HepG2 (cell line): ENCODE measurements around the gene SPRED2. TPM values are rescaled to one million over a fixed set of nuclear protein-coding genes. Genes with fewer than 3 reads are reported as not detected.

Experiments
- ATAC-seq: fragments of 200-7000 bp; cut with Tn5 transposase; 3 replicates; pipeline ENCODE4 v1.9.1; 2020; ENCODE audit warnings: mild to moderate bottlenecking, moderate library complexity
- BruUV-seq: library from RNA; stranded (reverse); fragments of 400-500 nt; replicated peaks from 2 replicates; lab custom pipeline; 2021; lab: Mats Ljungman, UMichigan
- CTCF ChIA-PET: fragments of 300-600 bp; formaldehyde crosslinking; extraction: SDS; loops from one replicate; lab custom pipeline; 2021; ENCODE audit warnings: low total read pairs, inconsistent platforms, low intra/inter-chr PET ratio; lab: Yijun Ruan, JAX
- POLR2A ChIA-PET: fragments of 350-600 bp; sonication (Branson Sonifier 250); formaldehyde crosslinking; loops from one replicate; lab custom pipeline; 2020; ENCODE audit warnings: antibody characterized with exemption, inconsistent platforms; lab: Yijun Ruan, JAX
- DNase-seq: peaks from one replicate; pipeline ENCODE4 v3.0.0-alpha.2; 2015; ENCODE audit warnings: low spot score
- FAIRE-seq: peaks from 3 replicates; lab custom pipeline; 2011; peaks lifted over from hg19 to GRCh38; lab: Jason Lieb, UNC
- H2AFZ ChIP-seq: one replicate; pipeline ENCODE4 v1.6.1; 2011; ENCODE audit warnings: low read length, inconsistent platforms
- H3K27ac ChIP-seq: fragments of 300-600 bp; 3 replicates; pipeline ENCODE4 v1.8.0; 2011; ENCODE audit warnings: mixed run types, mild to moderate bottlenecking, mixed read lengths, low read length, inconsistent platforms; ENCODE audit not compliant: insufficient read depth; ENCODE audit errors: extremely low read length
- H3K27me3 ChIP-seq, 2 experiments: fragments of 200-600 bp in 1 of 2; 2 replicates in 1 of 2; 3 replicates in 1 of 2; pipeline versions ENCODE4 v1.6.0 to v1.8.0; 2011; ENCODE audit warnings: low read length in 2 of 2, mild to moderate bottlenecking in 2 of 2, moderate library complexity in 2 of 2, inconsistent platforms in 1 of 2; ENCODE audit not compliant: insufficient read depth in 2 of 2, control insufficient read depth in 1 of 2
- H3K36me3 ChIP-seq, 2 experiments: fragments of 200-600 bp in 1 of 2; replicated peaks in 1 of 2; 2 replicates in 1 of 2; 3 replicates in 1 of 2; pipeline versions ENCODE4 v1.5.1 to v1.8.0; 2011; ENCODE audit warnings: low read length in 2 of 2, inconsistent platforms in 1 of 2; ENCODE audit not compliant: insufficient read depth in 2 of 2, control insufficient read depth in 1 of 2
- H3K4me1 ChIP-seq: 2 replicates; pipeline ENCODE4 v1.5.1; 2012; ENCODE audit warnings: low read length, inconsistent platforms; ENCODE audit not compliant: insufficient read depth
- H3K4me2 ChIP-seq: 2 replicates; pipeline ENCODE4 v1.6.0; 2011; ENCODE audit warnings: low read depth, low read length, inconsistent platforms
- H3K4me3 ChIP-seq, 3 experiments: fragments of 200-600 bp in 1 of 3; sonication (generic), shearing (Covaris generic) in 1 of 3; replicated peaks in 1 of 3; 2 replicates each; pipeline ENCODE4 v1.5.1; 2011 to 2016; ENCODE audit warnings: low read length in 3 of 3, inconsistent platforms in 2 of 3, low read depth in 2 of 3, mild to moderate bottlenecking in 2 of 3, control low read depth in 1 of 3, mixed read lengths in 1 of 3; ENCODE audit not compliant: insufficient read depth in 1 of 3
- H3K79me2 ChIP-seq: one replicate; pipeline ENCODE4 v1.6.1; 2011; ENCODE audit warnings: low read length, inconsistent platforms; ENCODE audit not compliant: insufficient read depth
- H3K9ac ChIP-seq: 2 replicates; pipeline ENCODE4 v1.6.0; 2011; ENCODE audit warnings: mild to moderate bottlenecking, low read depth, low read length, inconsistent platforms; ENCODE audit not compliant: insufficient read depth
- H3K9me3 ChIP-seq: 2 replicates; pipeline ENCODE4 v1.5.1; 2012; ENCODE audit warnings: mild to moderate bottlenecking, low read length
- H4K20me1 ChIP-seq: 2 replicates; pipeline ENCODE4 v1.6.0; 2011; ENCODE audit warnings: inconsistent platforms, mild to moderate bottlenecking, low read length, moderate library complexity; ENCODE audit not compliant: insufficient read depth
- ELF4 ChIP-seq: sonication (generic); formaldehyde crosslinking; IDR thresholded peaks from 2 replicates; pipeline ENCODE4 v1.5.0; 2020; ENCODE audit warnings: missing genetic modification reagents, mild to moderate bottlenecking, moderate library complexity, borderline replicate concordance
- FOXJ3 ChIP-seq: sonication (generic); formaldehyde crosslinking; IDR thresholded peaks from 2 replicates; pipeline ENCODE4 v1.4.0; 2020; ENCODE audit warnings: missing genetic modification reagents, mild to moderate bottlenecking, borderline replicate concordance
- KDM4B ChIP-seq: sonication (generic); formaldehyde crosslinking; IDR thresholded peaks from 2 replicates; pipeline ENCODE4 v1.4.0; 2020; ENCODE audit warnings: missing genetic modification reagents
- NFATC3 ChIP-seq: sonication (generic); formaldehyde crosslinking; IDR thresholded peaks from 2 replicates; pipeline ENCODE4 v1.5.1; 2020; ENCODE audit warnings: mild to moderate bottlenecking, missing genetic modification reagents
- RFXANK ChIP-seq: IDR thresholded peaks from 2 replicates; pipeline ENCODE4 v1.6.1; 2016
- SOX6 ChIP-seq, 2 experiments: fragments of 450-650 bp in 1 of 2; sonication (generic) in 1 of 2; formaldehyde crosslinking in 1 of 2; IDR thresholded peaks; 2 replicates each; pipeline versions ENCODE4 v1.4.0 to v1.6.1; 2017 to 2020; ENCODE audit warnings: antibody characterized with exemption in 1 of 2, mild to moderate bottlenecking in 1 of 2, missing genetic modification reagents in 1 of 2
- TOE1 ChIP-seq: sonication (generic); formaldehyde crosslinking; IDR thresholded peaks from 2 replicates; pipeline ENCODE4 v1.4.0; 2020; ENCODE audit warnings: mild to moderate bottlenecking, missing genetic modification reagents
- ZFY ChIP-seq: sonication (generic); formaldehyde crosslinking; IDR thresholded peaks from 2 replicates; pipeline ENCODE4 v1.4.0; 2020; ENCODE audit warnings: missing genetic modification reagents
- ZNF264 ChIP-seq: sonication (generic); formaldehyde crosslinking; IDR thresholded peaks from 2 replicates; pipeline ENCODE4 v1.4.0; 2020; ENCODE audit warnings: missing genetic modification reagents
- ZNF501 ChIP-seq: sonication (generic); formaldehyde crosslinking; IDR thresholded peaks from 2 replicates; pipeline ENCODE4 v1.5.1; 2020; ENCODE audit warnings: mild to moderate bottlenecking, moderate library complexity, missing genetic modification reagents
- WGBS: methylation state at CpG from one replicate; pipeline ENCODE4 v1.1.6; 2017; ENCODE audit warnings: low lambda C conversion rate; 5-methylcytosine and 5-hydroxymethylcytosine counted together
- in situ Hi-C: cut with HindIII; loops from 2 replicates; pipeline ENCODE4 v1.10.0; 2017; ENCODE audit warnings: low pct_unique_long_range_greater_than_20kb; ENCODE audit not compliant: extremely low pct_ligation_motif_present
- intact Hi-C: fragments of 100-400 bp; cut with micrococcal nuclease; formaldehyde crosslinking; loops from one replicate; pipeline ENCODE4 v1.10.0; 2022; ENCODE audit not compliant: unreplicated experiment
- polyA plus RNA-seq, 8 experiments: library from polyadenylated mRNA; depleted of rRNA in 3 of 8; stranded (reverse) in 7 of 8; unstranded in 1 of 8; fragments of >200 nt; fragmentation: Illumina TruSeq in 4 of 8; extraction: Trizol in 4 of 8; gene quantifications; 2 replicates each; pipeline versions ENCODE4 v1.2.1 to v1.2.3, GENCODE V29; 2011 to 2016; ENCODE audit warnings: low read depth in 4 of 8, missing spikeins in 1 of 8, mixed read lengths in 1 of 8; ENCODE audit not compliant: insufficient read depth in 1 of 8
- total RNA-seq, 5 experiments: library from RNA; depleted of rRNA; stranded (reverse); fragments of >200 nt; fragmentation: Illumina TruSeq; extraction: Trizol; gene quantifications; 2 replicates each; pipeline ENCODE4 v1.2.3, GENCODE V29; 2016; ENCODE audit warnings: low read depth in 1 of 5
- TF ChIP-seq, protein P1 (sequence below): sonication (generic); formaldehyde crosslinking; IDR thresholded peaks from 2 replicates; pipeline ENCODE4 v1.5.0; 2020; ENCODE audit warnings: missing genetic modification reagents
- TF ChIP-seq, protein P2 (sequence below): IDR thresholded peaks from 2 replicates; pipeline ENCODE4 v1.6.1; 2016
- TF ChIP-seq, protein P3 (sequence below): sonication (generic); formaldehyde crosslinking; IDR thresholded peaks from 2 replicates; pipeline ENCODE4 v1.5.1; 2020; ENCODE audit warnings: missing genetic modification reagents, mild to moderate bottlenecking, borderline replicate concordance

SPRED2 gene
- total and polyA plus RNA-seq, 2 of the 13 experiments (the other 11 are each of a cell fraction or from before 2014, with no cell fraction given) = 13.0 to 37.0 TPM

DNA sequence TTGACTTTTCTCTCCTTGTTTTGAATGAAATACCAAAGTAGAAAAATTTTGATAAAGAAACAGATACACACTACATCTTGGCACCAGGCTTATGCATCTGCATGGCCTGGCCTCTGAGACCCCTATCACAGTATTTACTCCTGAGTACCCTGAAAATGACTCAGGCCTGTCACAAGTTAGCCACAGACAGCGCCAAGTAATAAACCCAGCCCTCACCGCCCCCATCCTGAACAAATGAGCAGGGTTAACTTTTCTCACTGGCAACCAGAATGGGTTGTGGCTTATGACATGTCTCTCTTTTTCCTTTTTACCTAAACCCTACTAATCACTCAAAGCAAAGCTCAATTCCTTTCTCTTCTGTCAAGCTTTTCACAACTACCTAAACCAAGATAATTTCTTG, 35.3 kb downstream of the SPRED2 start:
- Histone ChIP-seq H3K27ac (peak overlapping the region; percentile 55), H3K9ac (peak overlapping the region; percentile 20; the same call in 1 of the 2 replicates), H3K4me2 (peak overlapping the region; percentile 69), H4K20me1 (peaks cover 81% of the 10 kb centered on the region), H3K4me3 (peak overlapping the region in 2 of 3 experiments; percentile 23 to 25; a peak in 1 of 6 replicates), H3K9me3 (no peaks in the 10 kb centered on the region), H3K27me3 (no peaks in the 10 kb centered on the region), H3K4me1 (peaks cover 57% of the 10 kb centered on the region), H2AFZ (no peak overlapping the region), H3K36me3 (peaks cover 2 to 5% of the 10 kb centered on the region in 2 experiments; a peak in 3 of 5 replicates), H3K79me2 (peaks cover 95% of the 10 kb centered on the region)
- ChIA-PET CTCF (no interaction called here), POLR2A (interaction anchor here (1.0 to 2.9 kb wide), 12 partner anchors 14 to 121 kb away, joined by 5 to 24 read pairs (median 9); partner anchors contain the start of gene SPRED2)
- peak; percentile 15 for ATAC-seq
- no peak for FAIRE-seq
- in situ Hi-C loops = no loop called here
- DNase-seq = no peak
- intact Hi-C loops = no loop called here
- TF ChIP-seq, protein P1, sequence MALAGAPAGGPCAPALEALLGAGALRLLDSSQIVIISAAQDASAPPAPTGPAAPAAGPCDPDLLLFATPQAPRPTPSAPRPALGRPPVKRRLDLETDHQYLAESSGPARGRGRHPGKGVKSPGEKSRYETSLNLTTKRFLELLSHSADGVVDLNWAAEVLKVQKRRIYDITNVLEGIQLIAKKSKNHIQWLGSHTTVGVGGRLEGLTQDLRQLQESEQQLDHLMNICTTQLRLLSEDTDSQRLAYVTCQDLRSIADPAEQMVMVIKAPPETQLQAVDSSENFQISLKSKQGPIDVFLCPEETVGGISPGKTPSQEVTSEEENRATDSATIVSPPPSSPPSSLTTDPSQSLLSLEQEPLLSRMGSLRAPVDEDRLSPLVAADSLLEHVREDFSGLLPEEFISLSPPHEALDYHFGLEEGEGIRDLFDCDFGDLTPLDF (CRISPR knock-in tag) = 0 out of 2 replicates have a peak, but pooled peaks have one; percentile 19
- TF ChIP-seq ZFY (CRISPR knock-in tag) = peak; percentile 21; the same call in 1 of the 2 replicates
- no peak for TF ChIP-seq TOE1
- TF ChIP-seq ZNF264 (CRISPR knock-in tag) = 0 out of 2 replicates have a peak, but pooled peaks have one; percentile 28
- BruUV-seq = no TSS peak
- WGBS = 65% methylated on average over 2 of the region's 2 CpGs

DNA sequence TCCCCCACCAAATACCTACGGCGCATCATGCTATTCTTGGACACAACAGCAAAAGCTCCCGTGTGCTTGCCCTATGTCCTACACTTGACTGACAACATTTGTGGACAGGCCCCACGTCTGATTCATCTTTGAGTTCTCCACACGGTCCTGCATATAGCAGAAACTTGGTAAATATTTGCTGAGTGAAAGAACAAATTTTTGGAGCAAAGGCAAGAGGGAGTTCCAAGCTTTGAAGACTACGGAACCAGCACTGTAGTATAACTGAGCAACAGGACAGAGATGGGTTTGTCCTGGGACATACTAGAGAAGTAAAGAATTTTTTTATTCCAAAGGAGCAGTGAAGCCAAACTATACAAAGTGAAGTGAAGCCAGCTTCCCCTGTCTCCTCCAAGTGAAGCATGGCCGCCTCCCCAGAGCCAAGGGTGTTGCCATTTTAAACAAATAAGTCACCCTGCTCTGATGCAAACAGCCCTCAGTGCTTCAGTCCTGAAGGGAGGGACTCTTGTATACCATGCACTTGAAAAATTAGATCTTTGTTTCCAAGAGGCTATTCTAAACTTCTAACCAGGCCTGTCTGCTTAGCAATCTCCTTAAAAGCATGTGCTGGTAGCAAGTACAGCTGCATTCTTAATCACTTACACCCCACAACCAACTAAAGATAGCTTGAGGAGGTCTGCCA, 35.9 kb downstream of the SPRED2 start:
- peak overlapping the region in 2 of 3 experiments; percentile 23 to 25; a peak in 4 of 6 replicates for H3K4me3 ChIP-seq
- ATAC-seq (peak; percentile 94), DNase-seq (peak; percentile 90), FAIRE-seq (peak; percentile 68)
- no peaks in the 10 kb centered on the region for H3K9me3 ChIP-seq
- H4K20me1 ChIP-seq = peaks cover 78% of the 10 kb centered on the region
- ChIA-PET CTCF (no interaction called here), POLR2A (interaction anchor here (0.6 to 2.9 kb wide), 15 partner anchors 10 to 169 kb away, joined by 3 to 24 read pairs (median 7); partner anchors contain the start of genes ACTR2 and SPRED2)
- H3K27me3 ChIP-seq = no peaks in the 10 kb centered on the region
- H3K4me1 ChIP-seq = peaks cover 58% of the 10 kb centered on the region
- peak overlapping the region; percentile 20; the same call in 1 of the 2 replicates for H3K9ac ChIP-seq
- H3K27ac ChIP-seq = peak overlapping the region; percentile 55
- intact Hi-C loops (loop anchor here (1.0 kb wide), 2 partner anchors 13 to 34 kb away; no protein-coding TSS in a partner anchor), in situ Hi-C loops (no loop called here)
- 3% methylated on average over 7 of the region's 7 CpGs for WGBS
- H3K4me2 ChIP-seq = peak overlapping the region; percentile 69
- H3K36me3 ChIP-seq = peaks cover 2 to 5% of the 10 kb centered on the region in 2 experiments; a peak in 3 of 5 replicates
- H2AFZ ChIP-seq = no peak overlapping the region
- no TSS peak for BruUV-seq
- peaks cover 96% of the 10 kb centered on the region for H3K79me2 ChIP-seq
- TF ChIP-seq, protein P2, sequence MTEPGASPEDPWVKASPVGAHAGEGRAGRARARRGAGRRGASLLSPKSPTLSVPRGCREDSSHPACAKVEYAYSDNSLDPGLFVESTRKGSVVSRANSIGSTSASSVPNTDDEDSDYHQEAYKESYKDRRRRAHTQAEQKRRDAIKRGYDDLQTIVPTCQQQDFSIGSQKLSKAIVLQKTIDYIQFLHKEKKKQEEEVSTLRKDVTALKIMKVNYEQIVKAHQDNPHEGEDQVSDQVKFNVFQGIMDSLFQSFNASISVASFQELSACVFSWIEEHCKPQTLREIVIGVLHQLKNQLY = peak; percentile 69
- TF ChIP-seq SOX6 (IDR thresholded peaks at IDR 0.05) = no peak
- TF ChIP-seq SOX6 (CRISPR knock-in tag; IDR thresholded peaks at IDR 0.05) = peak; percentile 85
- peak; percentile 80; the same call in 1 of the 2 replicates for TF ChIP-seq ELF4 (CRISPR knock-in tag)
- TF ChIP-seq, protein P3, sequence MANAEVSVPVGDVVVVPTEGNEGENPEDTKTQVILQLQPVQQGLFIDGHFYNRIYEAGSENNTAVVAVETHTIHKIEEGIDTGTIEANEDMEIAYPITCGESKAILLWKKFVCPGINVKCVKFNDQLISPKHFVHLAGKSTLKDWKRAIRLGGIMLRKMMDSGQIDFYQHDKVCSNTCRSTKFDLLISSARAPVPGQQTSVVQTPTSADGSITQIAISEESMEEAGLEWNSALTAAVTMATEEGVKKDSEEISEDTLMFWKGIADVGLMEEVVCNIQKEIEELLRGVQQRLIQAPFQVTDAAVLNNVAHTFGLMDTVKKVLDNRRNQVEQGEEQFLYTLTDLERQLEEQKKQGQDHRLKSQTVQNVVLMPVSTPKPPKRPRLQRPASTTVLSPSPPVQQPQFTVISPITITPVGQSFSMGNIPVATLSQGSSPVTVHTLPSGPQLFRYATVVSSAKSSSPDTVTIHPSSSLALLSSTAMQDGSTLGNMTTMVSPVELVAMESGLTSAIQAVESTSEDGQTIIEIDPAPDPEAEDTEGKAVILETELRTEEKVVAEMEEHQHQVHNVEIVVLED = no peak
- peak; percentile 55 for TF ChIP-seq ZNF501
- TF ChIP-seq FOXJ3 = peak; percentile 68; the same call in 1 of the 2 replicates
- TF ChIP-seq RFXANK (CRISPR knock-in tag) = peak; percentile 68; the same call in 1 of the 2 replicates
- peak; percentile 62; the same call in 1 of the 2 replicates for TF ChIP-seq NFATC3 (CRISPR knock-in tag)
- TF ChIP-seq KDM4B (CRISPR knock-in tag) = peak; percentile 94; the same call in 1 of the 2 replicates
